Stimulated activated CD4-positive, alpha-beta T cell treated with anti-CD3 and anti-CD28 coated beads, Interleukin-4, amount 100 ng/mL, for 24 hours (primary cell): ENCODE data around the gene CDON.

Experiments
- DNase-seq: peaks from one replicate; pipeline ENCODE4 v3.0.0-alpha.2; 2020

The CDON gene

DNA sequence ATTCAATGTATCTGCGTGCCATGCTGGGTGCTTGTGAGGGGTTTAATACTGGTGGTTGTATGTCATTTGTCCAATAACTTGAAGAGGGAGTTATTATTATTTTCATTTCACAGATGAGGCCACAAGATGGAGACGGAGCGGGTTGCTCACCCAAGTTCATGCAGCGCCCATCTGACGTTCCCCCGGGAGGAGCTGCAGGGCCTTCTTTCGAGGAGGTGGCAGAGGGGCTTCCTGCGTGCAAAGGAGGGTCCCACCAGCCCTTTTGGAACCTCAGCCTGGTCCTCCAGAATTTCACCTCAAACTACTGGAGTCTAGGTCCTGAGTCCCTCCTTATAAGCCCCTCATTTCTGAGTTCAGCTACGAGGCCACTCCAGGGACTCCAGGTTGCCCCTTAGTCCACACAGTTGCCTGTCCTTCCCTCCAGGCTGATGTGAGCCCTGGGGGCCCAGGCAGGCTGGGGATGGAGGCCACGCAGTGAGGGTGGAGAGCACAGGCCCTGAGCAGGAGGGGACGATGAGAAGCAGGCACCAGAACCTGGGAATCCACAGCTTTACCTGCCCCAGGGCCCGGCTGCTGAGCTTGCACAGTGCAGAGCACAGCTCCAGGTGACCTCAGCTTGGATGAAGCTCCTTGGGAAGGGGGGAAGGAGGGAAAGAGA, 119.8 kb downstream of the CDON start:
- DNase-seq: no peak

DNA sequence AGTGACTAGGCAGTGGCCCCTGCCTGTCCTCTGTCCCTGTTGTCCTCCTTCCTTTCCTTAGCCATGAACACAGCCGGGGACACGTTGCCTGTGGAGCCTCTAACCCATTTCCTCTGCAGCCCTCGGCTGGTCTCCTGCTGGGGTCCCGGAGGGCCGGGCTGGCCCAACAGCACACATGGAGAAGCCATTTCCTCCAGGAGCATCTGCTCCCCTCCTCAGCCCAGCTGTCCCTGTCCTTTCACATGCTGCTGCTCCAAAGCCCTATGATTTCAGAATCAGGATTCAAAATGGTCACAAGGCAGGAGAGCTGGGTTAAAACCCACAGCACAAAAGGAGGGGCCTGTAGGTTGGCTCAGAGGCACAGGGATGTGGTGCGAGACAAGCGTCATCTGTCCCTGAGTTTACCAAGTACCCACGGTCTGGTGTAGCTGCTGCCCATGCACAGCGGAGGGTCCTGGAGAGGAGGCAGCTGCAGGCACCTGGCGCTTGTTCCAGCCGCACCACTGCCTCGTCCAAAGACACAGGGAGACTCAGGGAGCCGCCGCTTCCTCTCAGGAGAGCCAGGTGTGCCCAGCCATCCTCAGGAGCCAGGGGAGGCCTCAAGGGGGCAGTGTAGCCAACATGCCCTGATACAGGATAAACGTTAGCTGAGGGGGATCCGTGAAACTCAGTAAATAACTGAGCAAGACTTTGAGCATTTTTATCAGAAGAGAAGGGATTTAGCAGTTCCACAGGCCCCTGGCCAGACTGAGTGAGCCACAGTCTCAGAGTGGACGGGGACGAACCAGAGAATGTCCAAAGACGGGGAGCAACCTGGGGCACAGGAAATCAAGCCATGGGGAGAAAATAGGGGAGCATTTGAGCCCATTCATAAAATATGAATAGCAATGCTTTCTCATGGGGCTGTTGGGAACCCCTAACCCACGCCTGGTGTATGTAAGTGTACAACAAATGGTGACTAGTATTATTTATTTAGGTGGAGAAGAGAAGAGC, 120.8 kb downstream of the CDON start:
- DNase-seq: peak; percentile 54

DNA sequence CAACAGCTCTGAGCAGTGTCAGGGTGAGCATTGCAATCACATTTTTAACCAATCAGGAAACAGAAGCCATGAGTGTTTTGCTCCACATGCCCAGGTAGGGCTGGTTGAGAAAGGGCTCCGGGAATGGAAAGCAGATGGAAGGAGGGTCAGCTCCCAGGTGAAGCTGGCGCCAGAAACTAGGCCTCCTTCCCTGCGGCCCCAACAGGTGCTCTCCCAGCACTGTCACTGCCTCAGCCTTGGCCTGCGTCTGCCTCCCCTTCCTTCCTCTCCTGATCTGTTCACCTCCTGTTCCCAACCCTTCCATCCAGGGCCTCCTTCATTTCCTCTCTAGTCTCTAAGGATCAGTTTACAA, 121.4 kb downstream of the CDON start:
- DNase-seq: no peak

DNA sequence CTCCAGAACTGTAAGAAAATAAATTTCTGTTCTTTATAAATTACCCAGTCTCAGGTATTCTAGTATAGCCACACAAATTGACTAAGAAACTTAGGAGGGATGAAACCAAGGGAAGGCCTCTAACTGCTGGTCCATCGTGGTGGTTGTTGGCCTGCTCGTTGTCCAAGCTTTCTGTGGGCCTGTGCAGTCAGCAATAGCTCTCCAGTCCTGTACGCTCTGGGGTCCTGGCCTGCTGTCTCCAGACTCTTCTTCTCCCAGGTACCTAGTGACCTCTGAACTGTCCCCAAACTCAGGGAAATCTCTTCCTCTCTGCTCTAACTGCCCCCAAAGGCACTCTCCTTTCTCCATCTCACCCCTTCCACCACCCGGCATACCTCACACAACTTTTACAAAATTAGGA, 122.5 kb downstream of the CDON start:
- no peak for DNase-seq

DNA sequence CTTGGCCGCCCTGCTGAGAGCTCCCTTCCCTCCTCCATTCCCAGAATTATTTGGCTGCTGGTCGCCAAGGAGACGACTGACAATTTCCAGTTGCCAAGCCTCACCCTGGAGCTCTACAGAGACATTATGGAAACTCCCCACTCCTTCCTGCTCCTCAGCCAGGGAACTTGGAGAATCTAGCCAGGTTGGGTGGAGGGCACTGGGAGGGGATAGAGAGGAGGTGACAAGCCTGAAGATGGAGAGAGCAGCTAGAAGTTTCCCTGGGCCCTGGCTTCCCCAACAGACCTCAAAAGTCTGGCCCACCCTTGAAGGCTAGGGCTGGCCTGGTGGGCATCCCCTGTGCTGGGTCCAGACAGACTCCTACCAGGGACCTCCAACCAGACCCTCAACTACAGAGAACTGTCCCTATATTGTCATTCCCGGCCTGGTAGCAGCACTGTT, 123.6 kb downstream of the CDON start:
- DNase-seq: no peak

DNA sequence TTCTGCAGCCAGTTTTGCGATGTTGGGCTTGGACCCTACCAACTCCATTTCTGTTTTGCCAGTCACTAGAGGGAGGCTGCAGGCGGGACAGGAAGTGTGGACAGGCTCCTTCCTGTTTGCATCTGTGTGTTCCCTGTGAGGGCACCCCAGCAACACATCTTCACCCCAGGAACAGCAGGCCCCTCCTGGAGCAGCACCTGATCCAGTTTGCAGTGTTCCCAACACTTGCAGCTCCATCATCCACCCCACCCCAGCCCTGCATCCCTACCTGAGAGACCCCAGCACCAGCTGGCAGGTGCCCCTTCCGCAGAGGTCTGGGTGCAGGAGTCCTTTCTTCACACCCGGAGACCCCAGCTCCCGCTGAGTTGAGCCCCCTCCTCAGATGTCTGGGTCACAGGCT, 124.2 kb downstream of the CDON start:
- DNase-seq: no peak

DNA sequence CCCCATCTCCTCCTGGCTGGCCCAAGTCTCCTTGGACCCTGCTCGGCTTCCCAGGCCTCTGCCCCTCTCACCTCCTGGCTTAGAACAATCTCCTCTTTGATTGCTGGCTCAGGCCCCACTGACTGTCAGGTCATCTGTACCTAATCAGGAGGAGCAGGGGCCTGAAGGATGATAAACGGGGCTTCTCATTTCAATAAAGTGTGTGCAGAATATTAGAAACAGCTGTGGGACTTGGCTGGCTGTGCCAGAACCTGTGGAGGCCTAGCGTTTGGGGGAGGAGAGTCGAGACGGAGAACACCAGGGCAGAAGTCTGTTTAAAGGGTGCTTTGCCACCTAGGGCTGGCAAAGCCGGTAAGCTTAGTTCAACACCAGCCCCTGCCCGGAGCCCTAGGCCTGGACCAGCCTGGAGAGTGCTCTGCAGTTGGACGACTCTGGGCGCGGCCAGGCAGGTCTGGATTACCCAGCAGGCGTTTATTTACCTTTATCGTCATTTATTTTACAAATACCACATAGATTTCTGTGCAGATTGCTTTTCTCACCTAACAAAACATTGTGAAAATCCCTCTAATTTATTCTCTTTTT, 127.0 kb downstream of the CDON start:
- DNase-seq: no peak

DNA sequence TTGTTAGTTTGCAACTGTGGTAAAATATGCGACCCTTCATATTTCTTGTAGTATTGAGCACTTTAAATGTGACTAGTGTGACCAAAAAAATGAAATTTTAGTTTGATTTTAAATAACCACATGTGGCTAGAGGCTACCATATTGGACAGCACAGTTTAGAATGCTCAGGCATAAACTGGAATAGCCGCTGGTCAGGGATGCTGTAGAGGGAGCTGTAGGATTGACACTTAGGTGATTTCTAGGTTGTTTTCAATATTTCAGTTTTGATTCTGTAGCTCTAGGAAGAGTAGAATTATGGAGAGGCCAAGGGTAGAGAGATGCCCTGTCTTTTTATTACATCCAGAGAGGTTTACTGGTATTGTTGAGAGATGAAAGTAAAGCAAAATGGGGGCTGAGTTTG, 127.6 kb downstream of the CDON start:
- DNase-seq: no peak

DNA sequence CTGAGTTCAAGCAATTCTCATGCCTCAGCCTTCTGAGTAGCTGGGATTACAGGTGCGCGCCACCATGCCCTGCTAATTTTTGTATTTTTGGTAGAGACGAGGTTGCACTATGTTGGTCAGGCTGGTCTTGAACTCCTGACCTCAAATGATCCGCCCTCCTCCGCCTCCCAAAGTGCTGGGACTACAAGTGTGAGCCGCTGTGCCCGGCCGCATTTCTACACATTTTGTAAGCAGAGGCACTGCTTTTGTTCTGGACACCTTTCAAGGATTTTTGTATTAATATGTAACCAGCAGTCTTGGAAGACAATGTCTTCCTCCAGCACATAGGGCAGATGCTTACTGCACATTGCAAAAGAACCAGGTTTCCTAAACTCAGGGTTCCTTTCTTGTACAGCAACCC, 128.2 kb downstream of the CDON start:
- no peak for DNase-seq

DNA sequence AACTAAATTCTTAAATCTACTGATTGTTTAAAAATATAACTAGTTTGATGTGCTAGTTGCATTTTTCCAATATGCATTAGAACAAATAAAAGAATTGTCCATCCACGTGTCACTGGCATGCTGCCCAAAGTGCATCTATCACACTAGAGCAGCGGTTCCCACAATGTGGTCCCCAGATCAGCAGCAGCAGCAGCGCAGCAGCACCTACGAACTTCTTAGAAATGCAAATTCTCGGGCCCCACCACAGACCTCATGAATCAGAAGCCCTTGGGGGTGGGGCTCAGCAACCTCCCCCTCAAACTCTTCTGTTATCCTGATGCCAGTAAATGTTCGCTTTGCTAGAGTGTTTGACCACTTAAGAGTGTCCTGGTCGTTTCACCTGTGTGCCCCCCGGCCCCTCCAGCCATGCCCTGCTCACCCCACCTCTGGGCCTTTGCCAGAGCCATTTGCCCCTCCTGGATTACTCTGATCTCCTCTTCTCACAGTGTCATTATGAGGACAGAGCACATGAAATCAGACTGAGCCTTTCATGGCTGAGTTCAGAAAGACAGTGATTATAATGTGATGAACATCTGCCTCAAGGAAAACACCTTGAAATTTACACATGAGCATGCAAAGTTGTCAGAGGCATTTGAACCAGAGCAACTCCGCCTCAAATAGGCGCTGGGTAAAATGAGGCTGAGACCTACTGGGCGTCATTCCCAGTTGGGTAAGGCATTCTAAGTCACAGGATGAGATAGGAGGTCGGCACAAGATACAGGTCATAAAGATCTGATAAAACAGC, 129.4 kb downstream of the CDON start:
- DNase-seq: no peak

DNA sequence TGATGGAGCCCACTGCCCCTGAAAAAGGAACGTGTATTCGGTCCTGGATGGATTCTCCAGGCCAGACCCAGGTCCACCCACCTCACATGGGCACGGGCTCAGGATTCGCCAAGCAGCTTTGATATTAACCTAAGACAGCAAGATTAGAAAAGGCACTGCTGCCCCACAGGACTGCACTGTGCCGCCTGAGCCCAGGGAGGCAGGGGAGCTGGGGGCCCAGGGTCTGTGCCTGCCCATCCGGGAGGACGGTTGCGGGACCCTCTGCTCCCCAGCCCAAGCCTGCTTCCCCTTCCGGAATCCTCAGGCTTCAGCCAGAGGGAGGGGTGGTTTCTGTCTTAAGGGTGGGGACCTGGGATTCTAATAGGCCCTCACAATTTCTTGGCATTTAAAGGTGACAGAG, 130.4 kb downstream of the CDON start:
- DNase-seq: no peak

DNA sequence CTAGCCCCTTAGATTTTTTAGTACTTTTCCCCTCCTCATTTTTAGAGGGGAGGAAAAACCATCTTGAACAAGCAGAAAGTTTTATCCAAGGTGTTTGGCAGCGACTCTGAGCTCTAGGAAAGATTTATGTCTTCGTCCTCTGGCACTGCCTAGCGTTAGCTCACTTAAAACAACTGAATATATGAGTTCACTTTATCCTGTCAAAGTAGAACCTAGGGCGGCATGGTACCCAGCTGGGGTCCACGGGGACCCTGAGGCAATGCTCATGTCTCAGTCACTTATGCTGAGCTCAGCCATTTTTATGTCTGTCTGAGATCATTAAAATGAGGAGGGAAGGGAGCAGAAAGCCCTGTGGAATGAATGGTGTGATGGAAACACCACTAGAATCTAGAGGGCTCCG, 131.0 kb downstream of the CDON start:
- no peak for DNase-seq

DNA sequence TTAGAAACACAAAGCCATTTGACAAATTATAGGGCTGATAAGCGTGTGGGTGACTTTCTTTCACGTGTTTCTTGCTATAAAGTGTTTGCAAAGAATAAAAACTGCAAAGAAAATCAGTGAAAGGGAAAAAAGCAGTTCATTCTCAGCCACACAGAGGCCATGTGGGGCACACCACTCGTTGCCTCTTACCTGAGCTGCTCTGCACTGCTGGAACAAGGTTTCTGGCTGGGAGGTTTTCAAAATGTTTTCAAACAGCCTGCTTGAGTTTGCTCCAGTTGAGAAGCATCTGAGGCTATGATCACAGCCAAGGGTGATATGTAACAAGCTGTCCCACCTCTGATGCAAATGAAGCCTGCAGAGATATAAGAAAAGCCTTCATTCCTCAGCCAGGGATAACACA, 131.6 kb downstream of the CDON start:
- DNase-seq: no peak

DNA sequence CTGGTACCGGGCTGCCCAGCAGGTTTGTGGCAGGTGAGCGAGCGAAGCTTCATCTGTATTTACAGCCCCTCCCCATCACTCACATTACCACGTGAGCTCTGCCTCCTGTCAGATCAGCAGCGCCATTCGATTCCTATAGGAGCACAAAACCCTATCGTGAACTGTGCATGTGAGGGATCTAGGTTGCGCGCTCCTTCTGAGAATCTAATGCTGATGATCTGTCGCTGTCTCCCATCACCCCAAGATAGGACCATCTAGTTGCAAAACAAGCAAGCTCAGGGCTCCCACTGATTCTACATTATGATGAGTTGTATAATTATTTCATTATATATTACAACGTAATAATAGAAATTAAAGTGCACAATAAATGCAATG, 132.6 kb downstream of the CDON start:
- no peak for DNase-seq

DNA sequence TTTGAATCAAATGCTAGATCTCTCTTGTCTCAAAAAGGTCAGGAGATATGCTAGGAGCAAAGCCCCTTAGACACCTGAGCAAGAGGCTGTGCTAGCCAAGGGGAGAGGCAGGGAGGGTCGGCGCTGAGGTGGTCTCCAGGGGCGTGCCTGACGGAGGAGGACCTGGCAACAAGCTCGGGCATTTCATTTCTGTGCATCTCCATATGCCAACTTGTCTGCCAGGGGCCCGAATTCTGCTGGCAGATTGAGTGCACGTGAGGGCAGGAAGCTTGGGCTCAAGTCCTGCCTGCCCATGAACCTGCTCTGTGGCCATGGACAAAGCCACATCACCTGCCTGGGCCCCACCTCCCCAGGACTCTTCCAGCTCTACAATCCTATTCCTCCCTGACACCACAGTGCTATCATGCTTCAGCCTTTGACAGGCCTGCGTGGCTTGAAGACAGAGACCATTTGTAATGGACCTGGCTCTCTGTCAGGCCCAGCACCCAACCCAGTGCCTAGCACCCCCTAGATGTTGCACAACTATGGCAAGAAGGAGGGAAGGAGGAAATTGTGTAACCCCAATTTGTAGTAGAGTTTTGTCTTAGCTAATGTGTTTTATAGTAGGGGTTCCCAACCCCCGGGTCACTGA, 133.1 kb downstream of the CDON start:
- no peak for DNase-seq

DNA sequence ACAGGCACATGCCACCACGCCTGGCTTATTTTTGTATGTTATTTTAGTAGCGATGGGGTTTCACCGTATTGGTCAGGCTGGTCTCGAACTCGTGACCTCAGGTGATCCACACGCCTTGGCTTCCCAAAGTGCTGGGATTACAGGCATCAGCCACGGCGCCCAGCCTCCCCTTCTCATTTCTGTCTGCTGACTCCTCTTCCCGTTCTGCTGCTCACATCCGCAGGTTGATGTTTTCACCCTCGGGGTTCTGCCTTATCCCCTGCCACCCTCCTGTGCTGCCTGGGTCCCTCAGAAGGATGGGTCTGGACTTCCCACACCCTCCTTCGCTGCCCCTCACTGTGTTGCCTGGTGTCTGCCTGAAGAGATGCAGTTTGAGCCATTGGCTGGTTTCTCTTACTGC, 136.0 kb downstream of the CDON start:
- DNase-seq: no peak

DNA sequence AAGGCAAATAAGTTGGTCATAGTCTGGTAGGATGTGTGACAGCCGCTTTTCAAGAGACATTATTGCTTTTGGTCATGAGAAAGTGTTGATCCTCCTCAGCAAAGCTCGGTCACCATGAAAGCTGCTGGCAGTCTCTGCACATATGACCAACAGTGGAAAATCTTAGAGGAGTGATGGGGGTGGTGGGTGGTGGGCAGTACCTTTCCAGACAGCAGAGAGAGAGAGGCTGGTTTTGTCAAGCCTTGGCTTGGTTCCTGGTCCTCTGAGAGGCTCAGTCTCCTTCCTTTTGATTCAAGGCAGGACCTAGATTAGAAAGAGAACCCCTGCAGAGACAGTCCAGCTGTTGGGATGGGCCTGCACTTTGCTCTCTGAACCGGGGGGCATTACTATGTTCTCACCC, 136.9 kb downstream of the CDON start:
- no peak for DNase-seq

DNA sequence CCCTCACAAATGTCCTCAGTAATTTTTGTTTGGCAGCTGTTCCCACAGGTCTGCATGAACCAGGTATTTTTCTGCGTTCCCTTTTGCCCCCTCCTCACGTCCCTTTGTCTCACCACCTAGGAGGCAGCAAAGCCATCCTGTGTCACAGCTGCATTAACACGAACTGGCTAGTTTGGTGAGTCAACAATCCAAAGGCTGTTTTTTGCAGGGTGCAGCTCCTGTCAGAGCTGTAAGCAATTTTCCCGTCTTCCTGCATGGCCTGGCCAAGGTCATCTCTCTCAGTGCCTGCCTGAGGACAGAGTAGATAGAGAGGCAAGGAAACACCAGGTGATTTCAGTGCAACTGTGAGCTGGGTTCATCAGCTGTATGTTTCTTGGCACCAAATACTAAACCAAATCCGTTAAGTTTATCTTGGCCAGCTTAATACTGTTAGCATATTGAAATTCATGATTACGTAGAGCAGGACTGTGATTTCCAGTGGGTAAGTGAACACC, 137.4 kb downstream of the CDON start:
- no peak for DNase-seq

DNA sequence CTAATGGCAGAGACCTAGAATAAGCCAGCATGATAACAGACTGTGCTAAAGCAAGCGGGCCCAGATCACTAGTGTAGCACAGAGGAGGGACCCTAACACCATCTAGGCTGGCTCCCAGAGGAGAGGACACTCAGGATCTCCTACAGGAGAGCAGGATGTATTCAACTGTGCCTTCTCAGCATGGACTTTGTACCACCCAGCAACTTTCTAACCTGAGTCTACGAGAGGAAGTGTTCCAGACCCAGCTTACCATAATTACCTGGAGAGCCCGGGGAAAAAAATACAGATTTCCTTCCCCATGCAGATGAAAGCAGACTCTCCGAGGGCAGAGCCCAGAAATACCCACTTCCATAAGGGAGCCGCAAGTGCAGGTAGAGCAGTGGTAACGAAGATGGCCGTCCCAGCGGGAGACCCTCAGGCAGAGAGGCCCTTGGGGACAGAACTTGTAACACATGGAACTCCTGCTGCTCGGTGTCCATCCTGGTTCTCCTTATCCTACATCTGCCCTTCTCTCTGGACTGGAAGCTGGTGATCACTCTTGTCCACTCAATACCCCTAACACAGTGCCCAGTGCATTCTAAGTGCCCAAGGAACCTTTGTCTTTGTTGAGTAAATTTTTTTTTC, 138.2 kb downstream of the CDON start:
- DNase-seq: no peak

DNA sequence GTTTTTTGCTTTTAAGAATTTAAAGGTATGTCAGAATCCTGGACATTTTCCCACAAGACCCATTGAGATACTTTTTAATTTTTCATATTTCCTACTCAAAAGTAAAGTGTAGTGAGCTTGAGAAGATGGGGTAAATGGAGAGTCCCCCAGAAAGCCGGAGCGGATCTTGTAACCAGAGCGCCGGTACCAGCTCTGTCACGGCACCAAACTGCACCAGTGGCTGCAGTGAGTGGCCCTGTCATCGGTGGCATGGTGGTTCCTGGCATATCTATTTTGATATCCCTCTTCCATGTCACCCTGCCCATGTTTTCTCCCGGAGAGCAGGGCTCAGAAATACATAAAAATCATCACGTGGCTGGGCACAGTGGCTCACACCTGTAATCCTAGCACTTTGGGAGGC, 139.0 kb downstream of the CDON start:
- no peak for DNase-seq

DNA sequence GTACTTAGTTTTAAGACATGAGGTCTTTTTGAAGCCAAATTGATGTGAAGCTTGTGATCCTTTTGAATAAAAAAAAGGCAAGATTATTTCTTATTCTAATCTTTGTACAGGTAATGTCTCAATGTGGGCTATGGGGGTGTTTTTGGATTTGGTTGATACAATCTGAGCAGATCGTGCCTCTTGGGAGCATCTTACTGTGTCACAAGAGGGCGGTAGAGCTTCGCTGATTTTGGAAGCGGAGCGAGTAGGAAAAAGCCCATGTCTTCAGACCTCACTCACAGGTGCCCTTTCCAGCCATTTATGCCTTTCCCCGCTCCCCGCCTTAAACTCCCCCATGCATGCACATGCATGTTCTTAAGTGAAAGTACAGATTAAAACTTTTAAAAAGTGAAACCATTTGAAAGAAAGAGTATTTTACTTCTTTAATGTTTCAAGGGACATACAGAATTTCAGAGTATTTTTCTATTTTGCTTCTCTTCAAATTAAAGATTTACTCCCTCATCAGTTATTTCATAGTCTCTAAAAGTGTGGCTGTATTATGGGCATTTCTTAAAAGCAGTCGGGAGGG, 139.6 kb downstream of the CDON start:
- DNase-seq: peak; percentile 57

DNA sequence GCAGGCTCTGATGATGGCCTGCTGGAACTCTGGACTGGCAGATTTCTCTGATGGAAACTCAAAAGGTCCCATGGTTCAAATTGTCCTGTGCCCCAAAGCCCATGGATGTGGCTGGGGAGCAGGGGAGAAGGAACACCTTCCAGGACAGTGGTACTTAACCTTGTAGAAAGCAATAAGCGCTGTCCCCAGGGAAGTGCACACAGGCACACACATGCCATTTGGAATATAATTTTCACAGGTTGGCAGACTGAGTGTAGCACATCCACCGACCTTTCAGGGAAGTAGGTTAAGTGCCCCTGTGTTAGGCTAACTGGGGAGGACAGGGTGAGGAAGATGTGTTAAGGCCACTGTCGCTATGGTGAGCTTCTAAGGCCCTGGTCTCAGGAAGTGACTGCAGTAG, 140.5 kb downstream of the CDON start:
- DNase-seq: no peak
